Skin of body (tissue), 2 donors: ENCODE results near the gene SLC25A22. TPM values are rescaled to one million over a fixed set of nuclear protein-coding genes. Genes with fewer than 3 reads are reported as not detected.
A peak's percentile ranks its signal among the peaks of the same experiment; 100 is the strongest.

Experiments
- DNase-seq: peaks from one replicate; lab custom pipeline; 2025; lab: John Stamatoyannopoulos, UW
- total RNA-seq: library from RNA; depleted of rRNA; stranded (reverse); fragments of >200 nt; gene quantifications from one replicate; pipeline ENCODE4 v1.2.3, GENCODE V29; 2014

The SLC25A22 gene
- total RNA-seq, 1 donor from 2014 or later, result 11.6 TPM

GRCh38 chr11:823441-824291 is 25.6 kb upstream of the SLC25A22 start:
- no peak for DNase-seq

- no peak for DNase-seq
Measured at GRCh38 chr11:821512-822371, 23.7 kb upstream of the SLC25A22 start.

GRCh38 chr11:820655-821511 is 22.8 kb upstream of the SLC25A22 start:
- DNase-seq, result no peak

- no peak for DNase-seq
Measured at GRCh38 chr11:819943-820649, 22.0 kb upstream of the SLC25A22 start.

- peak; percentile 67 for DNase-seq
Measured at GRCh38 chr11:819129-819931, 21.2 kb upstream of the SLC25A22 start.

- no peak for DNase-seq
Measured at GRCh38 chr11:818396-819128, 20.5 kb upstream of the SLC25A22 start, which contains the start of gene PNPLA2. Gene PNPLA2 (plus strand): TSS chr11:818914. CDS start chr11:819719, 805 bp downstream.

- no peak for DNase-seq
Measured at GRCh38 chr11:816433-816779, 18.3 kb upstream of the SLC25A22 start.

- no peak for DNase-seq
Measured at GRCh38 chr11:815675-816432, 17.8 kb upstream of the SLC25A22 start.

- DNase-seq, result no peak
Measured at GRCh38 chr11:813456-814096, 15.5 kb upstream of the SLC25A22 start.

GRCh38 chr11:813072-813455 is 15.0 kb upstream of the SLC25A22 start:
- no peak for DNase-seq

GRCh38 chr11:812390-812789 is 14.3 kb upstream of the SLC25A22 start:
- no peak for DNase-seq

GRCh38 chr11:811446-812245 is 13.6 kb upstream of the SLC25A22 start:
- DNase-seq, result no peak

GRCh38 chr11:810040-810567 is 12.0 kb upstream of the SLC25A22 start:
- DNase-seq, result no peak

- peak; percentile 99 for DNase-seq
Measured at GRCh38 chr11:809287-810039, 11.4 kb upstream of the SLC25A22 start, which contains the start of gene RPLP2. Gene RPLP2 (plus strand): TSS chr11:809967. CDS start chr11:810235, 268 bp downstream.

GRCh38 chr11:808427-809286 is 10.6 kb upstream of the SLC25A22 start:
- DNase-seq, result no peak
